HCT116 (cell line): ENCODE results near the gene CYP3A4.

Experiments
- CEBPB ChIP-seq: IDR thresholded peaks from 2 replicates; pipeline ENCODE4 v1.6.1; 2012; ENCODE audit warnings: low read depth
- CTCF ChIP-seq, 3 experiments: fragments of 200-600 bp in 1 of 3; sonication (generic) in 1 of 3; IDR thresholded peaks in 2 of 3; conservative IDR thresholded peaks in 1 of 3; 2 replicates each; pipeline ENCODE4 v1.5.1; 2012 to 2017; ENCODE audit warnings: low read depth in 2 of 3, low read length in 2 of 3, antibody characterized with exemption in 1 of 3, borderline replicate concordance in 1 of 3, control low read depth in 1 of 3, mild to moderate bottlenecking in 1 of 3, mixed read lengths in 1 of 3, mixed run types in 1 of 3, moderate library complexity in 1 of 3; ENCODE audit not compliant: insufficient read depth in 1 of 3
- MAX ChIP-seq: IDR thresholded peaks from 2 replicates; pipeline ENCODE4 v1.6.1; 2012
- POLR2AphosphoS5 ChIP-seq: IDR thresholded peaks from 2 replicates; pipeline ENCODE4 v1.6.1; 2011; ENCODE audit warnings: mild to moderate bottlenecking, low read depth, low read length, moderate library complexity
- YY1 ChIP-seq: IDR thresholded peaks from 2 replicates; pipeline ENCODE4 v1.6.1; 2011; ENCODE audit warnings: low read length, low read depth, moderate library complexity, mild to moderate bottlenecking; ENCODE audit not compliant: insufficient replicate concordance; ENCODE audit errors: extremely low read depth
- ZNF274 ChIP-seq: fragments of 200-500 bp; sonication (Bioruptor generic); IDR thresholded peaks from 2 replicates; pipeline ENCODE4 v1.6.1; 2014; ENCODE audit warnings: mild to moderate bottlenecking, low read depth, low read length, inconsistent platforms

DNA sequence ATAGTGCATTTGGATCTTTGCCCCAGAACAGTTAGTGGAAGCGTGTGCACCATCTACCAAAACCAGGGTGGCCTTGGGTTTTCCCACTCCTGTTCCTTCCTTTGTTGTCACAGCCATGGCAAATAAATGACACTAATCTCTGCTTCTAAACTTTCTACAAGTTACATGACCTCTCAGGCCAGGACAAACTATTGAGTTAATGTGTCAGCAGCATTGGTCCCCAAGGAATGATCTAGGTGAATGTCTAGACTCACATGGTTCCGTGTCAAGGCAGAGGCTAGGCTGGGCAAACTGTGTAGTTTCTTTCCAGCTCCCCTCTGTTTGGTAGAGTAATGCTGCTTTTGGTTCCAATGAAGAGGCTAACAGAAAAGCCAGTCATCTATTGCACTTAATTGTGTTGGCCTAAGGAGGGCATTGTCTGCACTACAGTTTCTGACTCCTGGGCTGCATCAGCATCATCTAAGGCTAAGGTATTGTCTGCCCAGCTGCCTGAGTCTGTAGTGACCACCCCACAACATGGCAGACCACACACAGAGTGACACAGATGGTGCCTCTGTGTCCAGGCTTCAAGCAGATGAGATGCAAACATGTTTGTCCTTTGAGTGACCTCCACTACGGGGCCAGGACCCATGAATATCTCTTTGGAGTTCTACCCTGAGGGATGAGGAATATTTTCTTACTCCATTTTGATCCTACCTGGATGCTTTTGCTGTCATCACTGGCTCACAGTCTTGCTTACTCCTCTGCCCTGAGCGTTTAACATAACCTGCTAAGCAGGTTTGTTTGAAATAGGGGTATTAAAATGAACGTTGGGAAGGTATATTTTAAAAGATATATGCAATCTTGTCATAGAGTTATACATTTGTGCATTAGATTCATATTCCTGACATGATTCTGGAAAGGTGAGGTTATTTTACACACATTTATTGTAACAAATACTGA is 1.7 kb downstream of the CYP3A4 start:
- no peak for TF ChIP-seq ZNF274
- no peak for TF ChIP-seq CTCF (IDR thresholded peaks at IDR 0.05 in 2 of 3, conservative IDR thresholded peaks at IDR 0.05 in 1 of 3; ENCODE audit: borderline replicate concordance in 1 of 3, insufficient read depth in 1 of 3, low read depth in 2 of 3, low read length in 2 of 3)
- TF ChIP-seq YY1, result no peak
- no peak for TF ChIP-seq CEBPB
- no peak for TF ChIP-seq POLR2AphosphoS5
- TF ChIP-seq MAX, result no peak
